Neuron (in vitro differentiated cells): ENCODE measurements around the gene CMTM7.

Experiments used
- H2AFZ ChIP-seq: one replicate; pipeline ENCODE4 v1.6.1; 2013; ENCODE audit warnings: low read depth, mild to moderate bottlenecking, inconsistent platforms, low read length, moderate library complexity
- H3K27me3 ChIP-seq: one replicate; pipeline ENCODE4 v1.6.1; 2013; ENCODE audit warnings: low read length; ENCODE audit not compliant: insufficient read depth
- H3K36me3 ChIP-seq: one replicate; pipeline ENCODE4 v1.6.1; 2013; ENCODE audit warnings: low read length; ENCODE audit not compliant: insufficient read depth
- H3K4me1 ChIP-seq: one replicate; pipeline ENCODE4 v1.6.1; 2013; ENCODE audit warnings: low read length; ENCODE audit not compliant: insufficient read depth
- H3K4me3 ChIP-seq: 2 replicates; pipeline ENCODE4 v1.5.1; 2013; ENCODE audit warnings: mild to moderate bottlenecking, low read length, moderate library complexity
- H3K9me3 ChIP-seq: one replicate; pipeline ENCODE4 v1.6.1; 2013; ENCODE audit warnings: low read length

CMTM7 gene

DNA sequence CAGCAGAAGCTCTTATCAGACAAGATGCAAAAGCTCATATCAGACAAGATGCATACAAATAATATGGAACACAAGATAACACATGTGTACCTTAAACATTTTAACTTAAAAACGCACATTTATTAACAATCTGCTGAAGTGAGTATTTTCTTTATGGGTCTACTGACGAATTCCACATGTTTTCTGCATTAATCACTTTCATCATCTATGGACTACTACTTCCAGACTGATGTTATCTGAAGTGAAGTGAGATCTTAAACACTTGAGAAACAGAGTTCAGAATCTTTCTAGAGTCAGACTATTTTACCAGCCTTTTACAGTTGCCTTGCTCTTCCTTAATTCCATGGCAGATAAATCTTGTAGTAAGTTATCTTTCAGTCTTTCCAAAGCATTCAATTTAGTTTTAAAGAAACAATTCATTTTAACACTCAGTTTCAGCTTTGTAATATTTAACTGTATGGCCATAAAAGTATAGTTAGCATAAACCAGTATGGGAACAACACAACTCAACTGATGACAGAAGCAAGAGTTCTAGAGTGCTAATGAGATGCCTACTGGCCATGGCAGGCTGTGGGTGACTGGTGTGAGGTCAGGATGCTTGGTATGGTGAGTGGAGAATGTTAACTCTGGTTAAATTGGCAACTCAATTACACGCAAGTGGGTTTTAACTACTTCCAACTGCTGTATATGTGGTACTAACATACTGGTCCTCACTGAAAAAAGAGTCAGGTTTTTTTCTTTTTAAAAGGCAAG, 101.2 kb downstream of the CMTM7 start:
- no peak overlapping the region for H3K4me3 ChIP-seq
- no peak overlapping the region for H2AFZ ChIP-seq
- no peaks in the 10 kb centered on the region for H3K27me3 ChIP-seq
- peaks cover 10% of the 10 kb centered on the region for H3K36me3 ChIP-seq
- peaks cover 2% of the 10 kb centered on the region for H3K4me1 ChIP-seq
- H3K9me3 ChIP-seq = no peaks in the 10 kb centered on the region

DNA sequence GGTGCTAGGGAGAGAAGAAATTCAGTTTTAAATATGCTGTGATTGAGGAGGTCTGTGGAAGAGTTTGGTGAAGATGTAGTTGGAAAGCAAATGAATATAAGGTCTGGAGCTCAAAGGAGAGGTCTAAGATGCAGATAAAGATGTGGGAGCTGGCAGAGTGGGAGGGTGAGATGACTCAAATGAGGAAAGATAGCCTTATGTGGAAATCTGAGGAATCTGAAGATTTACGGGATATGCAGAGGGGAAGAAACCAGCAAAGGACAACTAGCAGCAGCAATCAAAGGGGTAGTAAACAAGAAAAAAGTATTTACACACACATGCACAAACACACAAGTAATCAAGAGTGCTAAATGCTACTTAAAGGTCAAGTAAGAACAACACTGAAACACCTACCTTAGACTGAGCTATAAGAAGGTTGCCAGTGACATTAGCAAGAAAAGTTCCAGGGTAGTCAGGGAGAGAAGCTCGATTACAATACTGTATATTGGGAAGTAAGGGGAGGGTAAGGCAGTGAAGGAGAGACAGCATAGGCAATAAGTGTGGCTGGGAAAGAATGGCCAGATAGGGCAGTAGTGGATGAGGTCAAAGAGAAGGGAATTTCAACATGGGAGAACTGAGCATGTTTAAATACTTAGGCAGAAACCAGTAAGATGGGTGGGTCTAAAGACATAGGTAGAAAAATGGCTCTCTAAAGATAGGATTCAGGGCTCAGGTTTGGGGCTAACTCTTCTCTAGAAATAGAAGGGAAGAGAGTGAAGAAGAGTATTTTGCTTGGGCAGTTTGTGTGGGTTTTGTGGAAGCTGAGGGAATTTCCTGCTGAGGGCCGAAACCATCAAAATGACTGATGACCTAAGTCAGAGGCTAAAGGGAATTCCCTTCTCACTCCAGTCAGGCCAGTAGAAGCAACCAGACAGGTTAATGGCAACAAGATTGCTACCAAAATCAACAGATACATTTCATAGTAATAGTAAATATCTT, 102.1 kb downstream of the CMTM7 start:
- Histone ChIP-seq H3K9me3 (no peaks in the 10 kb centered on the region), H3K27me3 (no peaks in the 10 kb centered on the region), H3K4me1 (peaks cover 2% of the 10 kb centered on the region), H3K4me3 (no peak overlapping the region), H3K36me3 (peaks cover 6% of the 10 kb centered on the region), H2AFZ (no peak overlapping the region)

DNA sequence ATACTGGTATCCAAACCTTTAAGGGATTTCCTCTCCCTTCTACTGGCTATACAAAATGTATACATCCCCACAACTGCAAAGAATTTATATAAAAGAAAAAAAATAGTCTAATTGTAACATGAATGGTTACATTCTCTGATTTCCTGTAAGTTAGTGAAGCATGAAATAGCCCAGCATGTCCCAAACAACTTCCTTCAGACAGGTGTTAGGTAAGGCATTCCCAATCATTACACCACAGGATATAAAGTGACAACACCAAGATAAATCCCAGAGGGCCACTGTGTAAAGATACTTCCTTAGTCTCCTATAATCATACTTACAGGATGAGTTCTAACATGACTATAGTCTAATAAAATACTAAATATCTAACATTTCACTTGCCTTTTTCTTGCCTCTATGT, 103.4 kb downstream of the CMTM7 start:
- H3K36me3 ChIP-seq = peaks cover 6% of the 10 kb centered on the region
- no peaks in the 10 kb centered on the region for H3K9me3 ChIP-seq
- peaks cover 4% of the 10 kb centered on the region for H3K4me1 ChIP-seq
- no peak overlapping the region for H2AFZ ChIP-seq
- no peaks in the 10 kb centered on the region for H3K27me3 ChIP-seq
- no peak overlapping the region for H3K4me3 ChIP-seq

DNA sequence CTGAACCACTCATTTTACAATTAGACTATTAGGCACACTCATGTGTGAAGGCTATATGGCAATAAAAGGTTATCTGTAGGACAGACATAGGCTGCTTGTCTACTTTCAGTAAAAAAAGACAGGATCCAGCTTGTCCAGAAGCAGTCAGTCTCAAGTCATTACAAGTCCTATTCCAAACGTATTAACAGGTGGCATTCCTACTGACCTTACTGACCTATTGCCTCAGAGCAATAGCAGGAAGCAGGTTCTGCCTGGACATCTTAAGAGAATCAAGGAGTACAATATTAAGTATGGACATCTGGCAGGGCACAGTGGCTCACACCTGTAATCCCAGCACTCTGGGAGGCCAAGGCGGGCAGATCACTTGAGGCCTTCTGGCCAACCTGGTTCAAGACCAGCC, 104.0 kb downstream of the CMTM7 start:
- H3K4me3 ChIP-seq = no peak overlapping the region
- peaks cover 6% of the 10 kb centered on the region for H3K36me3 ChIP-seq
- H3K9me3 ChIP-seq = no peaks in the 10 kb centered on the region
- H2AFZ ChIP-seq = no peak overlapping the region
- H3K27me3 ChIP-seq = no peaks in the 10 kb centered on the region
- H3K4me1 ChIP-seq = peaks cover 8% of the 10 kb centered on the region

DNA sequence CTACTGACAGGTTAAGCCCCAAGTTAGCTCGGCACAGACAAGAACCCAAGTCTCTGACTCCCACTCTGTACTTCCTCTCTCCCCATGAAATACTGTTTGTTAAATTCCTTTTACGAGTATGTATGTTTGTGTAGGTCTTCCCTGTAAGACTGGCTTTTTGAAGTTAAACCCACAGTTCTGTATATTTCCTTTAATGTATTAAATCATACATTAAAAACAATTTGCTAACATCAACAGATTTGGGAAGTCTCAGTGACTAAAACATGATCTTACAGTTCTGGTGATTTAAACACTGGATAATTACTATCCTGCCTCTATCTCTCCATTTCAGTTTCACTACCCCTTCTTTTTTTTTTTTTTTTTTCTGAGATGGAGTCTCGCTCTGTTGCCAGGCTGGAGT, 106.6 kb downstream of the CMTM7 start:
- H3K4me3 ChIP-seq = no peak overlapping the region
- no peaks in the 10 kb centered on the region for H3K36me3 ChIP-seq
- no peaks in the 10 kb centered on the region for H3K9me3 ChIP-seq
- no peak overlapping the region for H2AFZ ChIP-seq
- no peaks in the 10 kb centered on the region for H3K27me3 ChIP-seq
- peaks cover 19% of the 10 kb centered on the region for H3K4me1 ChIP-seq

DNA sequence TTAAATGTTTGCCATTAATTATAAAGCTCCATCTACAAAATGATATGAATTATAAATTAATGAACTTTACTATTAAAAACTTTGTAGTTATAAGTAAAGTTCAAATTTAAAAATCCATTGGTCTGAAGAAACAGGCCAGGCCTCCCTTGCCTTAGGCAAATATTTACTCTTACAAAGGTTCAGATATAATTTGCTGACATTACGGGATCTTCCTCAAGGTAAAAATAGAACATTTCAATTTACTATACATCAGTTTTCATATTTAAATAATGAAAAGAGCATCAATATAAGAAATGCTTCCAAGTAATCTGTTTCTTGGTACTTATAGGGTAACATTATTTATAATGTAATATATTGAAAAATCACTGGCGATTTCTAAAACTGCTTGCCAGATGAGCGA, 107.3 kb downstream of the CMTM7 start:
- Histone ChIP-seq H3K4me3 (no peak overlapping the region), H3K4me1 (peaks cover 19% of the 10 kb centered on the region), H2AFZ (no peak overlapping the region), H3K27me3 (no peaks in the 10 kb centered on the region), H3K36me3 (no peaks in the 10 kb centered on the region), H3K9me3 (no peaks in the 10 kb centered on the region)

DNA sequence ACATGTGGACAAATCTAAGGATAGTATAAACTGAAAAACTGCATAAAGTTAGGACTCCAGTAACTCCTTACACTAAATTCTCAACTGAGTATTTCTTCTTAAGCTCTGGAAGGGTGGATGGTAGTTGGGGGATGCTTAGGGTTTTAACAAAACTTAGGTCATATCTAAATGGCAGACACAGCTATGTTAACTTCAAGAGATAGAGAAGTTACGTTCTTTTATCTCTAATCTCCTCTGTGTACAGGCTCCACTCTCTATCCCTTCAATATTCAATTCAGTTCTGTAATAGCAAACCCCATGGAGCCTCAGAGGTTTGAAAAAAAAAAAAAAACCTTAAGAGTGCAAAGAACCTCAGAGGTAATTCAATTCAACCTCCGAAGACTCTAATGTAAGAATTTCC, 107.9 kb downstream of the CMTM7 start:
- Histone ChIP-seq H3K4me3 (no peak overlapping the region), H3K36me3 (no peaks in the 10 kb centered on the region), H3K9me3 (no peaks in the 10 kb centered on the region), H2AFZ (no peak overlapping the region), H3K27me3 (no peaks in the 10 kb centered on the region), H3K4me1 (peaks cover 19% of the 10 kb centered on the region)

DNA sequence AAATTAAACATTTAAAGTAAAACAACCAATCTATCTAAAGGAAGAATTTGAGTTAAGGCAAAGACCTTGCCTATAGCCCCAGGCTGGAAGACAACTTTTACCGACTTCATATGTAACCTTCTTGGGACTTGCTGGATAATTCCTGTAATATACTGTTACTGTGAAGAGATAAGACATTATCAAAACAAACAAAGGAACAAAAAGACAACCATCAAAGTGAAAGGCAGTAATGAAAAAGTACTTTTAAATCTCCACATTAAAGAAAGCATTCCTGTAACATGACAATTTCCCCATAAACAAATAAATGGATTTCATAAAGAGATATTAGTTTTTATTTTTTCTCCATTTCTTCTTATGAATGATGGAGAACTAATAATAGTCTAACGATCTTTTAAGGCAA, 108.6 kb downstream of the CMTM7 start:
- no peaks in the 10 kb centered on the region for H3K36me3 ChIP-seq
- H3K9me3 ChIP-seq = no peaks in the 10 kb centered on the region
- no peak overlapping the region for H2AFZ ChIP-seq
- no peak overlapping the region for H3K4me3 ChIP-seq
- peaks cover 19% of the 10 kb centered on the region for H3K4me1 ChIP-seq
- no peaks in the 10 kb centered on the region for H3K27me3 ChIP-seq

DNA sequence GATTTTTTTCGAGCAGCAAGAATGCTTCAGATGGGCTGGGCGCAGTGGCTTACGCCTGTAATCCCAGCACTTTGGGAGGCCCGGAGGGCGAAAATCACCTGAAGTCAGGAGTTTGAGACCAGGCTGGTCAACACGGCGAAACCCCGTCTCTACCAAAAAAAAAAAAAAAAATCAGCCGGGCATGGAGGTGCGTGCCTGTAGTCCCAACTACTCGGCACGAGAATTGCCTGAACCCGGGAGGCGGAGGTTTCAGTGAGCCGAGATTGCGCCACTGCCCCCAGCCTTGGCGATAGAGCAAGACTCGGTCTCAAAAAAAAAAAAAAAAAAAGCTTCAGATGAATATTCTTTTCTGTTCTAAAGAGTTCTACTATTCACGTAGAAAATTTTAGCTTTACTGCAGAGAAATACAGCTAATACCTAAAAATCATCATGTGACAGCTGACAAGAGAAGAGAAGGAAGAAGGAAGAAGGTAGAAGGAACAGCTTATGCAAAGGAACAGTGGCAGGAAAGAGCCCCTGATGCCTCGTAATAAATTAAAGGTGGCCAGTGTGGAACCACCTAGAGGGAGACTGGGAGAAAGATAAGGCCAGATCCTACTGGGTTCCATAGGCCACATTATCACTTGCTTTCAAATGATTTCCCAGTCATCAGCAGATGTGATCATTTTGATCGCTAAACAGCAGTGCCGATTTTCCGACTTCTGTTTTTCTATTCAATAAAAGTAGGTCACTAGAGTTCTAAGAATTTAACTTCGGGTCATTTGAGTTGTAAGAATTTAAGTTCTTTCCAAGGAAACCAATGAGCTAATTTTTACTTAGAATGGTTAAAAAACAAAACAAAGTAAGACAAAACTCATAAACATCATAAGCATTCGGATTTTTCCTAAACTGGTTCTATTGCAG, 109.5 kb downstream of the CMTM7 start:
- Histone ChIP-seq H3K9me3 (no peaks in the 10 kb centered on the region), H3K4me1 (peaks cover 19% of the 10 kb centered on the region), H3K4me3 (peak overlapping the region; percentile 99), H2AFZ (no peak overlapping the region), H3K27me3 (no peaks in the 10 kb centered on the region), H3K36me3 (no peaks in the 10 kb centered on the region)

DNA sequence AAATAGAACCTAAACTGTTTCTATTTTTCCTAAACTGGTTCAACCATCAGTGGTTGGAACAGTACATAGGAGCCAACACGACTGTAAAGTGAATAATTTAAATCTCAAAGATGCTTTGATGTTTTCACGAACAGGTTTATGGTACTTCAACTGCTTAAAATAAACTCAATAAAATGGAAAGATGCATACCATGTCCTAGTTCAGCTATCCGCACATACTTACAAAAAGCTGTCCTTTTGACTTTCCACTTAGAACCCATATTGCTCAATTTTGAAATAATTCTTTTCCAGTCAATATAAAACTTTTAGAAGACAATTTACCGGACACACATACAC, 110.1 kb downstream of the CMTM7 start:
- Histone ChIP-seq H3K36me3 (no peaks in the 10 kb centered on the region), H2AFZ (peak overlapping the region; percentile 96), H3K4me3 (peak overlapping the region; percentile 99)

DNA sequence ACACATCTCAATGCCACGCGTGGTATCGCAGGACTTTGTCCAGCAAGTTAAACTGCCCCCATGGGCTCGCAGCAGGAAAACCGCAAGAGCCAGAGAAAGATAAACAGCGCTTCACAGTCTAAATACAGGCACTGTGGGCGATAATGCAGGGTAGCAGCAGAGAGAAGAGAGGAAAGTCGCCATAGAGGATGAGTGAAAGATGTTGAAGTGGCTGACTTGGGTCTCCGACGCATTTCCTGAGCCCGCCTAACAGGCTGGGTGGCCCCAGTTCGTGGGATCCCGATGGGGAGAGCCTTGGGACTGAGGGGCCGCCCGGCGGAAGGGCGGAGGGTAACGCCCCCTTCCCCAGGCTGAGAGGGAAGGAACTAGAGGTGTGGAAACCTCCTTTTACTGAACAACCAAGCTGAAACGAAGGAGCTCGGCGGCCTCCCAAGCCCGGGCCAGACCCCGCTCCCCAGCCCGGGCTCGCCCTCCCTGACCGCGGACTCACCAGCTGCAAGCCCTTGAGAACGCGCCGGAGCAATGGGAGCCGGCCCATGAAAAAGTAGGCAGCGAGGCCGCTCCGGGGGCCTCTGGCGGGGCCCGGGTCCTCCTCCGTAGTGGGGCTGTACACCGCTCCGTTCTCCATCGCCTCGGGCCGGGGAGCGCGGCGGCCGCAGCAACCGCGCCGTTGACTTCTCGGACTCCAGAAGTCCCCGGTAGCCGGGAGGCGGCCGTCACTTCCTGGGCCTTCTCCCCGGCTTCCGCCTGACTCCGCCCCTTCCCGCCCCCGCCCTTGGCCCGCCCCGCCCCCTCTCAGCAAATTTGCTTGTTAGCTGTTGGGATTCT, 110.7 kb downstream of the CMTM7 start, which contains the start of gene CMTM6:
Gene CMTM6, minus strand, starts transcription at position 735 of the 828 bp plus-strand sequence. Its CDS starts 107 bp downstream, at position 628.
- Histone ChIP-seq H3K36me3 (no peaks in the 10 kb centered on the region), H3K9me3 (no peaks in the 10 kb centered on the region)

More for the DNA sequence above, 110.1 kb downstream of the CMTM7 start:
- Histone ChIP-seq H3K4me1 (peaks cover 19% of the 10 kb centered on the region), H3K9me3 (no peaks in the 10 kb centered on the region), H3K27me3 (no peaks in the 10 kb centered on the region)

DNA sequence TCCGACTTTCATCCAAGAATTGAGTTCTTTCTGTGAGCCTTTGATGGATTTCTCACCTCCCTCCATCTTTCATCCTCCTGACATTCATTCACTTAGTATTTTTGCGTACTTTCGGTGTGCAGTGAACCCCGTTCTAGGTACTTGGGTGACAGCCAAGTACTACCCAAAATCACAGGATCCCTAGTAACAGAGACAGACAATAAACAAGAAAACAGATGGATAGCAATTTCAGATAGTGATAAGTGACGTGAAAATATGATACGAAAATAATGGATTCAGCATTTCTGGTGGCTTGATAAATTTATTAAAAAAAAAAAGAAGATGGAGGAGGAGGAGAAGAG, 111.3 kb downstream of the CMTM7 start:
- peaks cover 19% of the 10 kb centered on the region for H3K4me1 ChIP-seq
- peak overlapping the region; percentile 99 for H3K4me3 ChIP-seq

More for the DNA sequence above, 110.7 kb downstream of the CMTM7 start, which contains the start of gene CMTM6:
- Histone ChIP-seq H3K4me3 (peak within 1 kb of the TSS; percentile 99), H3K27me3 (no peaks in the 10 kb centered on the region), H3K4me1 (peaks cover 19% of the 10 kb centered on the region), H2AFZ (peak within 1 kb of the TSS; percentile 96)

More for the DNA sequence above, 111.3 kb downstream of the CMTM7 start:
- Histone ChIP-seq H3K36me3 (no peaks in the 10 kb centered on the region), H3K27me3 (no peaks in the 10 kb centered on the region), H2AFZ (peak overlapping the region; percentile 96), H3K9me3 (no peaks in the 10 kb centered on the region)
